ENCODE results near the gene UTY. TPM values are rescaled to one million over a fixed set of nuclear protein-coding genes. Genes with fewer than 3 reads are reported as not detected.

The UTY gene
- total and polyA plus RNA-seq, 2 experiments from 2014 or later = 15.7 to 36.3 TPM

DNA sequence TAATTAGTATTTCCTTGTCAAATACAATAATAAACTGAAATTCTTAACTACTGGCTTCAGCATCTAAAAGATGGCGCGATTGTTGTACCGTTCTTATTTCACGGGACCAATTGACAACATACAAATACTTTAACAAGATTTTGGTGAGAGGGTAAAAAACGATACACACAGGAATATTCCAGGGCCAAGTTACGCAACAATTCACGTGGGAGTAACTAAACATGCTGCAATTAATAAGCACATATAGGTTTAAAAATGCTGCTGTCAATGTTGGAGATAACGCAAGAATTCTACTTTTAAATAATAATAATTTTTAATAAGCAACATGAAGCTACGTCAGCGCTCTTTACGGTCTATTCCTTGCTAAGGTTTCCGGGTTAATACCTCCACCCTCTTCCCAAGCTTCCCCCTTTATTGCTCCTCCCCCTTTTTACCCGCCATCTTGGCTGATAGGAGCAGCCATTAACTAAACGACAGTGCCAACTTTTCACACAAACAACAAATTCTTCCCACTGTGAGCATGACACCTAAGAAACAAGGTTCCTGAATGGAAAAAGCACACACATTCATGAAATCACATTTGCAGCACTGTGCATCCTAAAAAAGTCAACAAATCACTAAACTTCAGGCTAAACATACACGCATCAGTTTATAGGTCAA is 1.6 kb downstream of the UTY start:
- Histone ChIP-seq H3K4me3 (peak overlapping the region; percentile 71), H3K4me1 (ENCODE audit: insufficient read depth) (no peaks in the 10 kb centered on the region), H3K4me2 (peak overlapping the region; percentile 78), H3F3A (replicated peaks; ENCODE audit: low read depth) (no peaks in the 10 kb centered on the region), H3K27me3 (ENCODE audit: insufficient read depth) (no peaks in the 10 kb centered on the region), H3K79me2 (replicated peaks; ENCODE audit: insufficient read depth) (peaks cover 64% of the 10 kb centered on the region), H4K20me1 (replicated peaks; ENCODE audit: insufficient read depth) (no peaks in the 10 kb centered on the region), H3K36me3 (ENCODE audit: insufficient read depth) (no peaks in the 10 kb centered on the region), H3K27ac (ENCODE audit: low read depth) (peak overlapping the region; percentile 86), H3K9me2 (ENCODE audit: insufficient read depth) (no peaks in the 10 kb centered on the region), H2AFZ (no peak overlapping the region)
- ATAC-seq (peak; percentile 53), DNase-seq (ENCODE audit: low spot score) (peak; percentile 70)
- Mint-ChIP-seq H3K9me3 (no peaks in the 10 kb centered on the region), H3K4me3 (peak overlapping the region; percentile 95), H3K4me1 (peaks cover 3% of the 10 kb centered on the region; the same call in 2 of the 3 replicates), H3K27me3 (ENCODE audit: insufficient read depth, low read depth, poor library complexity) (peaks cover 1% of the 10 kb centered on the region), H3K27ac (peak overlapping the region; percentile 96), H3K36me3 (ENCODE audit: low read depth) (peaks cover 27% of the 10 kb centered on the region)
- TF ChIP-seq, protein P1, sequence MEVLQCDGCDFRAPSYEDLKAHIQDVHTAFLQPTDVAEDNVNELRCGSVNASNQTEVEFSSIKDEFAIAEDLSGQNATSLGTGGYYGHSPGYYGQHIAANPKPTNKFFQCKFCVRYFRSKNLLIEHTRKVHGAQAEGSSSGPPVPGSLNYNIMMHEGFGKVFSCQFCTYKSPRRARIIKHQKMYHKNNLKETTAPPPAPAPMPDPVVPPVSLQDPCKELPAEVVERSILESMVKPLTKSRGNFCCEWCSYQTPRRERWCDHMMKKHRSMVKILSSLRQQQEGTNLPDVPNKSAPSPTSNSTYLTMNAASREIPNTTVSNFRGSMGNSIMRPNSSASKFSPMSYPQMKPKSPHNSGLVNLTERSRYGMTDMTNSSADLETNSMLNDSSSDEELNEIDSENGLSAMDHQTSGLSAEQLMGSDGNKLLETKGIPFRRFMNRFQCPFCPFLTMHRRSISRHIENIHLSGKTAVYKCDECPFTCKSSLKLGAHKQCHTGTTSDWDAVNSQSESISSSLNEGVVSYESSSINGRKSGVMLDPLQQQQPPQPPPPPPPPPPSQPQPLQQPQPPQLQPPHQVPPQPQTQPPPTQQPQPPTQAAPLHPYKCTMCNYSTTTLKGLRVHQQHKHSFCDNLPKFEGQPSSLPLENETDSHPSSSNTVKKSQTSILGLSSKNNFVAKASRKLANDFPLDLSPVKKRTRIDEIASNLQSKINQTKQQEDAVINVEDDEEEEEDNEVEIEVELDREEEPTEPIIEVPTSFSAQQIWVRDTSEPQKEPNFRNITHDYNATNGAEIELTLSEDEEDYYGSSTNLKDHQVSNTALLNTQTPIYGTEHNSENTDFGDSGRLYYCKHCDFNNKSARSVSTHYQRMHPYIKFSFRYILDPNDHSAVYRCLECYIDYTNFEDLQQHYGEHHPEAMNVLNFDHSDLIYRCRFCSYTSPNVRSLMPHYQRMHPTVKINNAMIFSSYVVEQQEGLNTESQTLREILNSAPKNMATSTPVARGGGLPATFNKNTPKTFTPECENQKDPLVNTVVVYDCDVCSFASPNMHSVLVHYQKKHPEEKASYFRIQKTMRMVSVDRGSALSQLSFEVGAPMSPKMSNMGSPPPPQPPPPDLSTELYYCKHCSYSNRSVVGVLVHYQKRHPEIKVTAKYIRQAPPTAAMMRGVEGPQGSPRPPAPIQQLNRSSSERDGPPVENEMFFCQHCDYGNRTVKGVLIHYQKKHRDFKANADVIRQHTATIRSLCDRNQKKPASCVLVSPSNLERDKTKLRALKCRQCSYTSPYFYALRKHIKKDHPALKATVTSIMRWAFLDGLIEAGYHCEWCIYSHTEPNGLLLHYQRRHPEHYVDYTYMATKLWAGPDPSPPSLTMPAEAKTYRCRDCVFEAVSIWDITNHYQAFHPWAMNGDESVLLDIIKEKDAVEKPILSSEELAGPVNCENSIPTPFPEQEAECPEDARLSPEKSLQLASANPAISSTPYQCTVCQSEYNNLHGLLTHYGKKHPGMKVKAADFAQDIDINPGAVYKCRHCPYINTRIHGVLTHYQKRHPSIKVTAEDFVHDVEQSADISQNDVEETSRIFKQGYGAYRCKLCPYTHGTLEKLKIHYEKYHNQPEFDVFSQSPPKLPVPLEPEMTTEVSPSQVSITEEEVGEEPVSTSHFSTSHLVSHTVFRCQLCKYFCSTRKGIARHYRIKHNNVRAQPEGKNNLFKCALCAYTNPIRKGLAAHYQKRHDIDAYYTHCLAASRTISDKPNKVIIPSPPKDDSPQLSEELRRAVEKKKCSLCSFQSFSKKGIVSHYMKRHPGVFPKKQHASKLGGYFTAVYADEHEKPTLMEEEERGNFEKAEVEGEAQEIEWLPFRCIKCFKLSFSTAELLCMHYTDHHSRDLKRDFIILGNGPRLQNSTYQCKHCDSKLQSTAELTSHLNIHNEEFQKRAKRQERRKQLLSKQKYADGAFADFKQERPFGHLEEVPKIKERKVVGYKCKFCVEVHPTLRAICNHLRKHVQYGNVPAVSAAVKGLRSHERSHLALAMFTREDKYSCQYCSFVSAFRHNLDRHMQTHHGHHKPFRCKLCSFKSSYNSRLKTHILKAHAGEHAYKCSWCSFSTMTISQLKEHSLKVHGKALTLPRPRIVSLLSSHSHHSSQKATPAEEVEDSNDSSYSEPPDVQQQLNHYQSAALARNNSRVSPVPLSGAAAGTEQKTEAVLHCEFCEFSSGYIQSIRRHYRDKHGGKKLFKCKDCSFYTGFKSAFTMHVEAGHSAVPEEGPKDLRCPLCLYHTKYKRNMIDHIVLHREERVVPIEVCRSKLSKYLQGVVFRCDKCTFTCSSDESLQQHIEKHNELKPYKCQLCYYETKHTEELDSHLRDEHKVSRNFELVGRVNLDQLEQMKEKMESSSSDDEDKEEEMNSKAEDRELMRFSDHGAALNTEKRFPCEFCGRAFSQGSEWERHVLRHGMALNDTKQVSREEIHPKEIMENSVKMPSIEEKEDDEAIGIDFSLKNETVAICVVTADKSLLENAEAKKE (CRISPR knock-in tag; IDR thresholded peaks at IDR 0.05) = no peak
- TF ChIP-seq EZH2phosphoT487 (IDR thresholded peaks at IDR 0.05; ENCODE audit: unreplicated experiment) (no peak), STAT1 (IDR thresholded peaks at IDR 0.05; ENCODE audit: unreplicated experiment) (no peak), ZNF331 (CRISPR knock-in tag; IDR thresholded peaks at IDR 0.05; ENCODE audit: low read depth) (no peak), NANOG (IDR thresholded peaks at IDR 0.05; ENCODE audit: borderline replicate concordance) (no peak), JUNB (IDR thresholded peaks at IDR 0.05; ENCODE audit: unreplicated experiment) (no peak), CREB1 (CRISPR knock-in tag; IDR thresholded peaks at IDR 0.05; ENCODE audit: low read depth) (no peak), ZNF114 (CRISPR knock-in tag; IDR thresholded peaks at IDR 0.05) (no peak), POLR2AphosphoS5 (IDR thresholded peaks at IDR 0.05; ENCODE audit: low read depth) (no peak), EZH2 (IDR thresholded peaks at IDR 0.05; ENCODE audit: low read depth, unreplicated experiment) (no peak)
- TF ChIP-seq, protein P2, sequence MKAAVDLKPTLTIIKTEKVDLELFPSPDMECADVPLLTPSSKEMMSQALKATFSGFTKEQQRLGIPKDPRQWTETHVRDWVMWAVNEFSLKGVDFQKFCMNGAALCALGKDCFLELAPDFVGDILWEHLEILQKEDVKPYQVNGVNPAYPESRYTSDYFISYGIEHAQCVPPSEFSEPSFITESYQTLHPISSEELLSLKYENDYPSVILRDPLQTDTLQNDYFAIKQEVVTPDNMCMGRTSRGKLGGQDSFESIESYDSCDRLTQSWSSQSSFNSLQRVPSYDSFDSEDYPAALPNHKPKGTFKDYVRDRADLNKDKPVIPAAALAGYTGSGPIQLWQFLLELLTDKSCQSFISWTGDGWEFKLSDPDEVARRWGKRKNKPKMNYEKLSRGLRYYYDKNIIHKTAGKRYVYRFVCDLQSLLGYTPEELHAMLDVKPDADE (IDR thresholded peaks at IDR 0.05) = no peak
- TF ChIP-seq, protein P3, sequence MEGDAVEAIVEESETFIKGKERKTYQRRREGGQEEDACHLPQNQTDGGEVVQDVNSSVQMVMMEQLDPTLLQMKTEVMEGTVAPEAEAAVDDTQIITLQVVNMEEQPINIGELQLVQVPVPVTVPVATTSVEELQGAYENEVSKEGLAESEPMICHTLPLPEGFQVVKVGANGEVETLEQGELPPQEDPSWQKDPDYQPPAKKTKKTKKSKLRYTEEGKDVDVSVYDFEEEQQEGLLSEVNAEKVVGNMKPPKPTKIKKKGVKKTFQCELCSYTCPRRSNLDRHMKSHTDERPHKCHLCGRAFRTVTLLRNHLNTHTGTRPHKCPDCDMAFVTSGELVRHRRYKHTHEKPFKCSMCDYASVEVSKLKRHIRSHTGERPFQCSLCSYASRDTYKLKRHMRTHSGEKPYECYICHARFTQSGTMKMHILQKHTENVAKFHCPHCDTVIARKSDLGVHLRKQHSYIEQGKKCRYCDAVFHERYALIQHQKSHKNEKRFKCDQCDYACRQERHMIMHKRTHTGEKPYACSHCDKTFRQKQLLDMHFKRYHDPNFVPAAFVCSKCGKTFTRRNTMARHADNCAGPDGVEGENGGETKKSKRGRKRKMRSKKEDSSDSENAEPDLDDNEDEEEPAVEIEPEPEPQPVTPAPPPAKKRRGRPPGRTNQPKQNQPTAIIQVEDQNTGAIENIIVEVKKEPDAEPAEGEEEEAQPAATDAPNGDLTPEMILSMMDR (conservative IDR thresholded peaks at IDR 0.05; ENCODE audit: low read depth in 2 of 2) = no peak
- TF ChIP-seq, protein P4, sequence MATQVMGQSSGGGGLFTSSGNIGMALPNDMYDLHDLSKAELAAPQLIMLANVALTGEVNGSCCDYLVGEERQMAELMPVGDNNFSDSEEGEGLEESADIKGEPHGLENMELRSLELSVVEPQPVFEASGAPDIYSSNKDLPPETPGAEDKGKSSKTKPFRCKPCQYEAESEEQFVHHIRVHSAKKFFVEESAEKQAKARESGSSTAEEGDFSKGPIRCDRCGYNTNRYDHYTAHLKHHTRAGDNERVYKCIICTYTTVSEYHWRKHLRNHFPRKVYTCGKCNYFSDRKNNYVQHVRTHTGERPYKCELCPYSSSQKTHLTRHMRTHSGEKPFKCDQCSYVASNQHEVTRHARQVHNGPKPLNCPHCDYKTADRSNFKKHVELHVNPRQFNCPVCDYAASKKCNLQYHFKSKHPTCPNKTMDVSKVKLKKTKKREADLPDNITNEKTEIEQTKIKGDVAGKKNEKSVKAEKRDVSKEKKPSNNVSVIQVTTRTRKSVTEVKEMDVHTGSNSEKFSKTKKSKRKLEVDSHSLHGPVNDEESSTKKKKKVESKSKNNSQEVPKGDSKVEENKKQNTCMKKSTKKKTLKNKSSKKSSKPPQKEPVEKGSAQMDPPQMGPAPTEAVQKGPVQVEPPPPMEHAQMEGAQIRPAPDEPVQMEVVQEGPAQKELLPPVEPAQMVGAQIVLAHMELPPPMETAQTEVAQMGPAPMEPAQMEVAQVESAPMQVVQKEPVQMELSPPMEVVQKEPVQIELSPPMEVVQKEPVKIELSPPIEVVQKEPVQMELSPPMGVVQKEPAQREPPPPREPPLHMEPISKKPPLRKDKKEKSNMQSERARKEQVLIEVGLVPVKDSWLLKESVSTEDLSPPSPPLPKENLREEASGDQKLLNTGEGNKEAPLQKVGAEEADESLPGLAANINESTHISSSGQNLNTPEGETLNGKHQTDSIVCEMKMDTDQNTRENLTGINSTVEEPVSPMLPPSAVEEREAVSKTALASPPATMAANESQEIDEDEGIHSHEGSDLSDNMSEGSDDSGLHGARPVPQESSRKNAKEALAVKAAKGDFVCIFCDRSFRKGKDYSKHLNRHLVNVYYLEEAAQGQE (IDR thresholded peaks at IDR 0.05; ENCODE audit: unreplicated experiment) = no peak

All from GM23338 (cell line).